Measurements from ENCODE around the gene FNIP1. TPM values are rescaled to one million over a fixed set of nuclear protein-coding genes. Genes with fewer than 3 reads are reported as not detected.

The FNIP1 gene
- total and polyA plus RNA-seq, 2 of the 13 experiments (the other 11 are each of a cell fraction or from before 2014, with no cell fraction given), result 10.9 to 29.3 TPM

DNA sequence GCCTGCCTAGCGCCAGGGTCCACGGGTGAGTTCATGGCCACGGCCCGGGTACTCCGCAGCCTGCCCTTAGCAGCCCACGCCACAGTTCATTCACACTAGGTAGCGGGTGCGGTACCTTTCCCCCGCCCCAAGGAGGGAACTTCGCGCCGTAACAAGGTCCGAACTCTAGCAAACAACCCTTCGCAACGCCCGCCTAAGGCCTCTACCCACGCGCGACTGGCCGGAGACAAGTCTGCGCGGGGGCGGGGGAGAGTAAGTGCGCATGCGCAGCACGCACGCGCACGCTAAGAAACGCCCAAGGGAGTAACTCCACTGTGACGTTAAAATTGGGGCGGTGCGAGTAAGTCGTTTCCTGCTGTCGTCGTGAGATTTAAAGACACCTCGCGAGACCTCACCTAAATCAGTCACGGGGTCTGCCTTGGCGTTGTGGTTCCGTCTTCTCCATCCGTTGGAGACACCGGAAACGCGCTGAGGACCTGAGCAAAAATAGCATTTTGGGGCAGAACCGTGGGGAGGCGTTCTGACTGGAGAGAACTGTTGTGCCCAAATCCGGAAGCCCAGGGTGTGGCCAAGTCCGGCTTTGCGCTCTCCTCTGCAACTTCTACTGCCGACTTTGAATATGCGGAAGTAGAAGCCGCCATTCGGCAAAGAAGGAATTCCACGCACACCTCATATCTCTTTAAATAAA, 161.7 kb downstream of the FNIP1 start, which contains the start of gene RAPGEF6 (continued):
- TF ChIP-seq, protein P1, sequence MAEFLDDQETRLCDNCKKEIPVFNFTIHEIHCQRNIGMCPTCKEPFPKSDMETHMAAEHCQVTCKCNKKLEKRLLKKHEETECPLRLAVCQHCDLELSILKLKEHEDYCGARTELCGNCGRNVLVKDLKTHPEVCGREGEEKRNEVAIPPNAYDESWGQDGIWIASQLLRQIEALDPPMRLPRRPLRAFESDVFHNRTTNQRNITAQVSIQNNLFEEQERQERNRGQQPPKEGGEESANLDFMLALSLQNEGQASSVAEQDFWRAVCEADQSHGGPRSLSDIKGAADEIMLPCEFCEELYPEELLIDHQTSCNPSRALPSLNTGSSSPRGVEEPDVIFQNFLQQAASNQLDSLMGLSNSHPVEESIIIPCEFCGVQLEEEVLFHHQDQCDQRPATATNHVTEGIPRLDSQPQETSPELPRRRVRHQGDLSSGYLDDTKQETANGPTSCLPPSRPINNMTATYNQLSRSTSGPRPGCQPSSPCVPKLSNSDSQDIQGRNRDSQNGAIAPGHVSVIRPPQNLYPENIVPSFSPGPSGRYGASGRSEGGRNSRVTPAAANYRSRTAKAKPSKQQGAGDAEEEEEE (CRISPR knock-in tag; IDR thresholded peaks at IDR 0.05; ENCODE audit: borderline replicate concordance), result no peak; the same call in 1 of the 2 replicates
- 0 out of 2 replicates have a peak, but pooled peaks have one; percentile 11 for TF ChIP-seq ZMYM3 (CRISPR knock-in tag; IDR thresholded peaks at IDR 0.05)
- TF ChIP-seq ZNF335 (CRISPR knock-in tag; IDR thresholded peaks at IDR 0.05), result no peak
- TF ChIP-seq ZNF282 (IDR thresholded peaks at IDR 0.05; ENCODE audit: partially characterized antibody), result no peak
- TF ChIP-seq ZNF670 (CRISPR knock-in tag; IDR thresholded peaks at IDR 0.05; ENCODE audit: borderline replicate concordance), result no peak
- TF ChIP-seq, protein P2, sequence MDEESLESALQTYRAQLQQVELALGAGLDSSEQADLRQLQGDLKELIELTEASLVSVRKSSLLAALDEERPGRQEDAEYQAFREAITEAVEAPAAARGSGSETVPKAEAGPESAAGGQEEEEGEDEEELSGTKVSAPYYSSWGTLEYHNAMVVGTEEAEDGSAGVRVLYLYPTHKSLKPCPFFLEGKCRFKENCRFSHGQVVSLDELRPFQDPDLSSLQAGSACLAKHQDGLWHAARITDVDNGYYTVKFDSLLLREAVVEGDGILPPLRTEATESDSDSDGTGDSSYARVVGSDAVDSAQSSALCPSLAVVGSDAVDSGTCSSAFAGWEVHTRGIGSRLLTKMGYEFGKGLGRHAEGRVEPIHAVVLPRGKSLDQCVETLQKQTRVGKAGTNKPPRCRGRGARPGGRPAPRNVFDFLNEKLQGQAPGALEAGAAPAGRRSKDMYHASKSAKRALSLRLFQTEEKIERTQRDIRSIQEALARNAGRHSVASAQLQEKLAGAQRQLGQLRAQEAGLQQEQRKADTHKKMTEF (CRISPR knock-in tag; IDR thresholded peaks at IDR 0.05), result peak; percentile 9; the same call in 1 of the 2 replicates
- peak; percentile 83 for TF ChIP-seq CREB1 (IDR thresholded peaks at IDR 0.05)
- peak; percentile 88 for TF ChIP-seq CREB1 (CRISPR knock-in tag; IDR thresholded peaks at IDR 0.05)
- TF ChIP-seq PHF20 (CRISPR knock-in tag; IDR thresholded peaks at IDR 0.05), result peak; percentile 77
- TF ChIP-seq RCOR2 (CRISPR knock-in tag; IDR thresholded peaks at IDR 0.05), result no peak
- TF ChIP-seq PAWR (CRISPR knock-in tag; IDR thresholded peaks at IDR 0.05; ENCODE audit: borderline replicate concordance), result no peak
- TF ChIP-seq ELF4 (CRISPR knock-in tag; IDR thresholded peaks at IDR 0.05; ENCODE audit: borderline replicate concordance), result peak; percentile 98
- TF ChIP-seq SMAD9 (CRISPR knock-in tag; IDR thresholded peaks at IDR 0.05), result no peak
- no peak for TF ChIP-seq ZNF34 (CRISPR knock-in tag; IDR thresholded peaks at IDR 0.05; ENCODE audit: borderline replicate concordance)
- no peak for TF ChIP-seq ZNF24 (IDR thresholded peaks at IDR 0.05)
- TF ChIP-seq, protein P3, sequence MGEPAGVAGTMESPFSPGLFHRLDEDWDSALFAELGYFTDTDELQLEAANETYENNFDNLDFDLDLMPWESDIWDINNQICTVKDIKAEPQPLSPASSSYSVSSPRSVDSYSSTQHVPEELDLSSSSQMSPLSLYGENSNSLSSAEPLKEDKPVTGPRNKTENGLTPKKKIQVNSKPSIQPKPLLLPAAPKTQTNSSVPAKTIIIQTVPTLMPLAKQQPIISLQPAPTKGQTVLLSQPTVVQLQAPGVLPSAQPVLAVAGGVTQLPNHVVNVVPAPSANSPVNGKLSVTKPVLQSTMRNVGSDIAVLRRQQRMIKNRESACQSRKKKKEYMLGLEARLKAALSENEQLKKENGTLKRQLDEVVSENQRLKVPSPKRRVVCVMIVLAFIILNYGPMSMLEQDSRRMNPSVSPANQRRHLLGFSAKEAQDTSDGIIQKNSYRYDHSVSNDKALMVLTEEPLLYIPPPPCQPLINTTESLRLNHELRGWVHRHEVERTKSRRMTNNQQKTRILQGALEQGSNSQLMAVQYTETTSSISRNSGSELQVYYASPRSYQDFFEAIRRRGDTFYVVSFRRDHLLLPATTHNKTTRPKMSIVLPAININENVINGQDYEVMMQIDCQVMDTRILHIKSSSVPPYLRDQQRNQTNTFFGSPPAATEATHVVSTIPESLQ (CRISPR knock-in tag; conservative IDR thresholded peaks at IDR 0.05), result 0 out of 2 replicates have a peak, but pooled peaks have one; percentile 52
- no peak for TF ChIP-seq ZNF790 (CRISPR knock-in tag; IDR thresholded peaks at IDR 0.05; ENCODE audit: borderline replicate concordance)
- TF ChIP-seq POLR2AphosphoS2 (IDR thresholded peaks at IDR 0.05; ENCODE audit: low read depth, low read length), result peak; percentile 58
- peak; percentile 77; the same call in 1 of the 2 replicates for TF ChIP-seq FOXC1 (CRISPR knock-in tag; IDR thresholded peaks at IDR 0.05; ENCODE audit: borderline replicate concordance)
- TF ChIP-seq ZNF343 (CRISPR knock-in tag; IDR thresholded peaks at IDR 0.05), result peak; percentile 27; the same call in 1 of the 2 replicates
- TF ChIP-seq CEBPG (CRISPR knock-in tag; IDR thresholded peaks at IDR 0.05), result no peak
- 0 out of 2 replicates have a peak, but pooled peaks have one; percentile 15 for TF ChIP-seq IRF2 (CRISPR knock-in tag; IDR thresholded peaks at IDR 0.05)
- TF ChIP-seq NR2F6 (IDR thresholded peaks at IDR 0.05), result no peak; the same call in none of the 2 replicates
- TF ChIP-seq NR2F6 (CRISPR knock-in tag; IDR thresholded peaks at IDR 0.05), result peak; percentile 28; the same call in 1 of the 2 replicates
- TF ChIP-seq, protein P4, sequence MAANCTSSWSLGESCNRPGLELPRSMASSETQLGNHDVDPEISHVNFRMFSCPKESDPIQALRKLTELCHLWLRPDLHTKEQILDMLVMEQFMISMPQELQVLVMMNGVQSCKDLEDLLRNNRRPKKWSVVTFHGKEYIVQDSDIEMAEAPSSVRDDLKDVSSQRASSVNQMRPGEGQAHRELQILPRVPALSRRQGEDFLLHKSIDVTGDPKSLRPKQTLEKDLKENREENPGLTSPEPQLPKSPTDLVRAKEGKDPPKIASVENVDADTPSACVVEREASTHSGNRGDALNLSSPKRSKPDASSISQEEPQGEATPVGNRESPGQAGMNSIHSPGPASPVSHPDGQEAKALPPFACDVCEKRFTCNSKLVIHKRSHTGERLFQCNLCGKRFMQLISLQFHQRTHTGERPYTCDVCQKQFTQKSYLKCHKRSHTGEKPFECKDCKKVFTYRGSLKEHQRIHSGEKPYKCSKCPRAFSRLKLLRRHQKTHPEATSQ (CRISPR knock-in tag; IDR thresholded peaks at IDR 0.05; ENCODE audit: borderline replicate concordance), result no peak
- peak; percentile 21 for TF ChIP-seq XRCC5 (optimal IDR thresholded peaks at IDR 0.05; ENCODE audit: low read length)

All from HepG2 (cell line).